Activated T-helper 1 cell treated with anti-CD3 and anti-CD28 coated beads, Interleukin-2, amount 50 U/mL, for 16 hours (primary cell): ENCODE measurements around the gene SYNE1.
"Not testable (repeated sequence)": the region's sequence is repeated elsewhere in the genome, so short reads cannot be mapped to it uniquely, and the experiment has no call there.

ENCODE experiments used
- DNase-seq, 2 donors: peaks; one replicate each; pipeline ENCODE4 v3.0.0-alpha.2; 2020; ENCODE audit warnings: low read depth in 1 of 2, low spot score in 1 of 2

Gene SYNE1

GRCh38 chr6:152432758-152433157 lies 204.4 kb downstream of the SYNE1 start:
- no peak for DNase-seq

- DNase-seq: no peak
These were observed 209.0 kb downstream of the SYNE1 start for GRCh38 chr6:152428126-152428525.

- no peak for DNase-seq
These were observed 210.9 kb downstream of the SYNE1 start for GRCh38 chr6:152426276-152426675.

- no peak for DNase-seq
These were observed 213.7 kb downstream of the SYNE1 start for GRCh38 chr6:152423216-152424103.

GRCh38 chr6:152421496-152421895 lies 215.7 kb downstream of the SYNE1 start:
- not testable (repeated sequence) for DNase-seq

- no peak for DNase-seq
These were observed 216.5 kb downstream of the SYNE1 start for GRCh38 chr6:152420696-152421095.

GRCh38 chr6:152418551-152418950 lies 218.6 kb downstream of the SYNE1 start:
- no peak for DNase-seq

GRCh38 chr6:152416652-152417051 lies 220.5 kb downstream of the SYNE1 start:
- DNase-seq: no peak

- DNase-seq: no peak
These were observed 232.1 kb downstream of the SYNE1 start for GRCh38 chr6:152404936-152405595.

GRCh38 chr6:152404086-152404857 lies 232.9 kb downstream of the SYNE1 start:
- DNase-seq: no peak

- no peak for DNase-seq
These were observed 234.4 kb downstream of the SYNE1 start for GRCh38 chr6:152402791-152403190.

- no peak for DNase-seq
These were observed 235.2 kb downstream of the SYNE1 start for GRCh38 chr6:152401978-152402377.

GRCh38 chr6:152399399-152399798 lies 237.8 kb downstream of the SYNE1 start:
- DNase-seq: no peak

- no peak for DNase-seq
These were observed 238.2 kb downstream of the SYNE1 start for GRCh38 chr6:152398993-152399392.

GRCh38 chr6:152398316-152398715 lies 238.8 kb downstream of the SYNE1 start:
- no peak for DNase-seq

- DNase-seq: no peak
These were observed 242.9 kb downstream of the SYNE1 start for GRCh38 chr6:152394303-152394702.

GRCh38 chr6:152391179-152391880 lies 245.8 kb downstream of the SYNE1 start:
- DNase-seq: no peak

GRCh38 chr6:152387091-152387490 lies 250.1 kb downstream of the SYNE1 start:
- no peak for DNase-seq

- DNase-seq: no peak
These were observed 251.0 kb downstream of the SYNE1 start for GRCh38 chr6:152386131-152386530.

- DNase-seq: no peak
These were observed 255.9 kb downstream of the SYNE1 start for GRCh38 chr6:152380993-152381898.
